Measurements from ENCODE around the gene SYNPR.

The SYNPR gene

GRCh38 chr3:63370094-63370493 is 92.0 kb downstream of the SYNPR start:
- in situ Hi-C loops (cut with MboI; ENCODE audit: low sequenced_read_pairs): no loop called here

- in situ Hi-C loops (cut with MboI; ENCODE audit: low sequenced_read_pairs): no loop called here
Observed at GRCh38 chr3:63383040-63383439, 104.9 kb downstream of the SYNPR start.

GRCh38 chr3:63384382-63384781 is 106.3 kb downstream of the SYNPR start:
- in situ Hi-C loops (cut with MboI; ENCODE audit: low sequenced_read_pairs): no loop called here

GRCh38 chr3:63385629-63386028 is 107.5 kb downstream of the SYNPR start:
- in situ Hi-C loops (cut with MboI; ENCODE audit: low sequenced_read_pairs): no loop called here

- in situ Hi-C loops (cut with MboI; ENCODE audit: low sequenced_read_pairs): no loop called here
Observed at GRCh38 chr3:63386568-63386967, 108.5 kb downstream of the SYNPR start.

GRCh38 chr3:63387568-63387967 is 109.5 kb downstream of the SYNPR start:
- in situ Hi-C loops (cut with MboI; ENCODE audit: low sequenced_read_pairs): no loop called here

- in situ Hi-C loops (cut with MboI; ENCODE audit: low sequenced_read_pairs): no loop called here
Observed at GRCh38 chr3:63390710-63391230, 112.7 kb downstream of the SYNPR start.

- in situ Hi-C loops (cut with MboI; ENCODE audit: low sequenced_read_pairs): no loop called here
Observed at GRCh38 chr3:63395960-63396359, 117.9 kb downstream of the SYNPR start.

- in situ Hi-C loops (cut with MboI; ENCODE audit: low sequenced_read_pairs): no loop called here
Observed at GRCh38 chr3:63400246-63400860, 122.2 kb downstream of the SYNPR start.

GRCh38 chr3:63405882-63406281 is 127.8 kb downstream of the SYNPR start:
- in situ Hi-C loops (cut with MboI; ENCODE audit: low sequenced_read_pairs): no loop called here

- in situ Hi-C loops (cut with MboI; ENCODE audit: low sequenced_read_pairs): no loop called here
Observed at GRCh38 chr3:63413523-63413922, 135.4 kb downstream of the SYNPR start.

- in situ Hi-C loops (cut with MboI; ENCODE audit: low sequenced_read_pairs): no loop called here
Observed at GRCh38 chr3:63414607-63415006, 136.5 kb downstream of the SYNPR start.

- in situ Hi-C loops (cut with MboI; ENCODE audit: low sequenced_read_pairs): no loop called here
Observed at GRCh38 chr3:63429905-63430304, 151.8 kb downstream of the SYNPR start.

- in situ Hi-C loops (cut with MboI; ENCODE audit: low sequenced_read_pairs): no loop called here
Observed at GRCh38 chr3:63430875-63431274, 152.8 kb downstream of the SYNPR start.

- in situ Hi-C loops (cut with MboI; ENCODE audit: low sequenced_read_pairs): no loop called here
Observed at GRCh38 chr3:63437858-63438257, 159.8 kb downstream of the SYNPR start.

GRCh38 chr3:63438826-63439371 is 160.8 kb downstream of the SYNPR start:
- in situ Hi-C loops (cut with MboI; ENCODE audit: low sequenced_read_pairs): no loop called here

GRCh38 chr3:63441262-63441661 is 163.2 kb downstream of the SYNPR start:
- in situ Hi-C loops (cut with MboI; ENCODE audit: low sequenced_read_pairs): no loop called here

GRCh38 chr3:63442918-63443317 is 164.8 kb downstream of the SYNPR start:
- in situ Hi-C loops (cut with MboI; ENCODE audit: low sequenced_read_pairs): no loop called here

- in situ Hi-C loops (cut with MboI; ENCODE audit: low sequenced_read_pairs): no loop called here
Observed at GRCh38 chr3:63450023-63450422, 171.9 kb downstream of the SYNPR start.

GRCh38 chr3:63450634-63451363 is 172.7 kb downstream of the SYNPR start:
- in situ Hi-C loops (cut with MboI; ENCODE audit: low sequenced_read_pairs): no loop called here

GRCh38 chr3:63456901-63457300 is 178.8 kb downstream of the SYNPR start:
- in situ Hi-C loops (cut with MboI; ENCODE audit: low sequenced_read_pairs): no loop called here

GRCh38 chr3:63458405-63458804 is 180.3 kb downstream of the SYNPR start:
- in situ Hi-C loops (cut with MboI; ENCODE audit: low sequenced_read_pairs): no loop called here
